ENCODE measurements around the gene IQCN. TPM values are rescaled to one million over a fixed set of nuclear protein-coding genes. Genes with fewer than 3 reads are reported as not detected.

The IQCN gene
- total and polyA plus RNA-seq, 4 donors: 0.19 to 2.4 (median 0.53) TPM

GRCh38 chr19:18245297-18245696, 29.0 kb downstream of the IQCN start:
- 75% methylated on average over 7 of the region's 7 CpGs for WGBS
- H3K27me3 ChIP-seq (ENCODE audit: control insufficient read depth in 4 of 4, insufficient read depth in 4 of 4, low read length in 3 of 4): no peaks in the 10 kb centered on the region
- no peak overlapping the region for H3K9ac ChIP-seq (ENCODE audit: low read depth in 1 of 2, low read length in 2 of 2)
- TF ChIP-seq FOXA1 (IDR thresholded peaks at IDR 0.05): no peak
- TF ChIP-seq HNF4A (conservative IDR thresholded peaks at IDR 0.05): no peak
- TF ChIP-seq MAX (IDR thresholded peaks at IDR 0.05): no peak
- TF ChIP-seq YY1 (IDR thresholded peaks at IDR 0.05): no peak
- H3K27ac ChIP-seq (ENCODE audit: low read depth in 1 of 2, low read length in 2 of 2): no peak overlapping the region
- DNase-seq (ENCODE audit: low spot score): no peak
- no peaks in the 10 kb centered on the region for H3K36me3 ChIP-seq (ENCODE audit: control insufficient read depth in 4 of 4, insufficient read depth in 3 of 4, low read depth in 1 of 4, low read length in 3 of 4)
- H3K4me3 ChIP-seq (ENCODE audit: low read depth in 1 of 3, low read length in 3 of 3): no peak overlapping the region
- H3K9me3 ChIP-seq (ENCODE audit: control insufficient read depth in 4 of 4, low read length in 3 of 4): no peaks in the 10 kb centered on the region
- no peaks in the 10 kb centered on the region for H3K4me1 ChIP-seq (ENCODE audit: control insufficient read depth in 4 of 4, insufficient read depth in 4 of 4, low read length in 3 of 4)

- no peaks in the 10 kb centered on the region for H3K27me3 ChIP-seq (ENCODE audit: control insufficient read depth in 4 of 4, insufficient read depth in 4 of 4, low read length in 3 of 4)
- no peak for TF ChIP-seq TAF1 (conservative IDR thresholded peaks at IDR 0.05)
- peak; percentile 97 for TF ChIP-seq REST (IDR thresholded peaks at IDR 0.05)
- no peak for TF ChIP-seq RAD21 (IDR thresholded peaks at IDR 0.05)
- no peak for TF ChIP-seq YY1 (IDR thresholded peaks at IDR 0.05)
- no peak overlapping the region for H3K4me3 ChIP-seq (ENCODE audit: low read depth in 1 of 3, low read length in 3 of 3)
- H3K9me3 ChIP-seq (ENCODE audit: control insufficient read depth in 4 of 4, low read length in 3 of 4): no peaks in the 10 kb centered on the region
- no peak overlapping the region for H3K27ac ChIP-seq (ENCODE audit: low read depth in 1 of 2, low read length in 2 of 2)
- no peak overlapping the region for H3K9ac ChIP-seq (ENCODE audit: low read depth in 1 of 2, low read length in 2 of 2)
- no peak for DNase-seq (ENCODE audit: low spot score)
- H3K36me3 ChIP-seq (ENCODE audit: control insufficient read depth in 4 of 4, insufficient read depth in 3 of 4, low read depth in 1 of 4, low read length in 3 of 4): no peaks in the 10 kb centered on the region
- WGBS: 32% methylated on average over 12 of the region's 12 CpGs
- no peaks in the 10 kb centered on the region for H3K4me1 ChIP-seq (ENCODE audit: control insufficient read depth in 4 of 4, insufficient read depth in 4 of 4, low read length in 3 of 4)
Observed at GRCh38 chr19:18239303-18239702, 34.9 kb downstream of the IQCN start.

- WGBS: 35% methylated on average over 6 of the region's 6 CpGs
- peaks cover 0 to 6% (median 0%) of the 10 kb centered on the region in 4 donors for H3K27me3 ChIP-seq (ENCODE audit: control insufficient read depth in 4 of 4, insufficient read depth in 4 of 4, low read length in 3 of 4)
- no peak for DNase-seq (ENCODE audit: low spot score)
- H3K4me3 ChIP-seq (ENCODE audit: low read depth in 1 of 3, low read length in 3 of 3): no peak overlapping the region
- peaks cover 0 to 7% (median 6%) of the 10 kb centered on the region in 4 donors for H3K9me3 ChIP-seq (ENCODE audit: control insufficient read depth in 4 of 4, low read length in 3 of 4)
- H3K9ac ChIP-seq (ENCODE audit: low read depth in 1 of 2, low read length in 2 of 2): no peak overlapping the region
- no peak overlapping the region for H3K27ac ChIP-seq (ENCODE audit: low read depth in 1 of 2, low read length in 2 of 2)
- H3K4me1 ChIP-seq (ENCODE audit: control insufficient read depth in 4 of 4, insufficient read depth in 4 of 4, low read length in 3 of 4): no peaks in the 10 kb centered on the region
- no peaks in the 10 kb centered on the region for H3K36me3 ChIP-seq (ENCODE audit: control insufficient read depth in 4 of 4, insufficient read depth in 3 of 4, low read depth in 1 of 4, low read length in 3 of 4)
- TF ChIP-seq FOXA2 (IDR thresholded peaks at IDR 0.05): no peak
- TF ChIP-seq SP1 (IDR thresholded peaks at IDR 0.05): no peak
- no peak for TF ChIP-seq ATF3 (IDR thresholded peaks at IDR 0.05)
- TF ChIP-seq ZBTB33 (IDR thresholded peaks at IDR 0.05): no peak
- no peak for TF ChIP-seq REST (IDR thresholded peaks at IDR 0.05)
- no peak for TF ChIP-seq HNF4G (IDR thresholded peaks at IDR 0.05)
- no peak for TF ChIP-seq TAF1 (conservative IDR thresholded peaks at IDR 0.05)
- TF ChIP-seq GABPA (IDR thresholded peaks at IDR 0.05 in 1 of 2, conservative IDR thresholded peaks at IDR 0.05 in 1 of 2): no peak
- no peak for TF ChIP-seq CTCF (IDR thresholded peaks at IDR 0.05; ENCODE audit: low read depth, low read length, missing input control)
- no peak for TF ChIP-seq MAX (IDR thresholded peaks at IDR 0.05)
- TF ChIP-seq EGR1 (IDR thresholded peaks at IDR 0.05; ENCODE audit: low read depth in 2 of 2): no peak
- no peak for TF ChIP-seq FOXA1 (IDR thresholded peaks at IDR 0.05)
- no peak for TF ChIP-seq JUND (IDR thresholded peaks at IDR 0.05)
- TF ChIP-seq HNF4A (conservative IDR thresholded peaks at IDR 0.05): no peak
Observed at GRCh38 chr19:18234194-18234593, 40.1 kb downstream of the IQCN start.
